MCF 10A (cell line): ENCODE measurements around the gene CCNYL1. TPM values are rescaled to one million over a fixed set of nuclear protein-coding genes. Genes with fewer than 3 reads are reported as not detected.

Experiments
- BruUV-seq: library from RNA; stranded (reverse); fragments of 400-500 nt; replicated peaks from 2 replicates; lab custom pipeline; 2021; lab: Mats Ljungman, UMichigan
- CTCF ChIA-PET: fragments of 300-600 bp; sonication (Branson Sonifier 250); formaldehyde crosslinking; extraction: SDS; loops from one replicate; lab custom pipeline; 2021; ENCODE audit warnings: antibody characterized with exemption, inconsistent platforms; lab: Yijun Ruan, JAX
- POLR2A ChIA-PET: fragments of 300-600, 350-650 bp; sonication (Branson Sonifier 250); formaldehyde crosslinking; extraction: SDS; loops from one replicate; lab custom pipeline; 2020; ENCODE audit warnings: antibody characterized with exemption, inconsistent platforms; lab: Yijun Ruan, JAX
- DNase-seq: peaks from one replicate; pipeline ENCODE4 v3.0.0-alpha.2; 2018; ENCODE audit not compliant: unreplicated experiment
- H3K27ac Mint-ChIP-seq: one replicate; pipeline ENCODE4 v1.8.0; 2022; ENCODE audit warnings: mild to moderate bottlenecking, low read depth, mixed read lengths; ENCODE audit not compliant: unreplicated experiment
- H3K27me3 Mint-ChIP-seq: one replicate; pipeline ENCODE4 v1.8.0; 2022; ENCODE audit warnings: mixed read lengths; ENCODE audit not compliant: insufficient read depth, unreplicated experiment
- H3K36me3 Mint-ChIP-seq: one replicate; pipeline ENCODE4 v1.8.0; 2022; ENCODE audit warnings: mild to moderate bottlenecking, moderate library complexity, mixed read lengths; ENCODE audit not compliant: insufficient read depth, unreplicated experiment
- H3K4me1 Mint-ChIP-seq: one replicate; pipeline ENCODE4 v1.8.0; 2022; ENCODE audit warnings: mixed read lengths; ENCODE audit not compliant: insufficient read depth, unreplicated experiment
- H3K4me3 Mint-ChIP-seq: one replicate; pipeline ENCODE4 v1.8.0; 2022; ENCODE audit warnings: mild to moderate bottlenecking, moderate library complexity, mixed read lengths; ENCODE audit not compliant: unreplicated experiment
- H3K9me3 Mint-ChIP-seq: one replicate; pipeline ENCODE4 v1.8.0; 2022; ENCODE audit warnings: mixed read lengths; ENCODE audit not compliant: unreplicated experiment
- CTCF ChIP-seq: fragments of 200-600 bp; IDR thresholded peaks from one replicate; pipeline ENCODE4 v1.8.0; 2022; ENCODE audit warnings: antibody characterized with exemption, mild to moderate bottlenecking; ENCODE audit not compliant: unreplicated experiment
- intact Hi-C: fragments of 100-400 bp; cut with micrococcal nuclease; formaldehyde crosslinking; loops from 2 replicates; pipeline ENCODE4 v1.14.1; 2022
- total RNA-seq: library from RNA; stranded (reverse); gene quantifications from 2 replicates; pipeline ENCODE4 v1.2.3, GENCODE V29; 2022

Gene CCNYL1
- total RNA-seq, 1 experiment from 2014 or later: 19.7 TPM

- Mint-ChIP-seq H3K4me1 (peaks cover 5% of the 10 kb centered on the region), H3K9me3 (no peaks in the 10 kb centered on the region), H3K27me3 (no peaks in the 10 kb centered on the region), H3K36me3 (peaks cover 5% of the 10 kb centered on the region), H3K27ac (no peak overlapping the region), H3K4me3 (no peak overlapping the region)
- ChIA-PET POLR2A (no interaction called here), CTCF (no interaction called here)
- no peak for DNase-seq
- BruUV-seq: no TSS peak
- TF ChIP-seq CTCF: no peak
- intact Hi-C loops: no loop called here
Observed at GRCh38 chr2:207772081-207772843, 60.8 kb downstream of the CCNYL1 start.

GRCh38 chr2:207772844-207773205 is 61.4 kb downstream of the CCNYL1 start:
- BruUV-seq: no TSS peak
- no peak for DNase-seq
- Mint-ChIP-seq H3K4me3 (no peak overlapping the region), H3K4me1 (no peaks in the 10 kb centered on the region), H3K27ac (no peak overlapping the region), H3K9me3 (no peaks in the 10 kb centered on the region), H3K36me3 (peaks cover under 1% of the 10 kb centered on the region), H3K27me3 (no peaks in the 10 kb centered on the region)
- POLR2A ChIA-PET: interaction anchor here (0.8 kb wide), 1 partner anchor 252 kb away, joined by 4 read pairs; the partner anchor contains the start of gene PLEKHM3
- TF ChIP-seq CTCF: no peak
- intact Hi-C loops: no loop called here
- CTCF ChIA-PET: no interaction called here

GRCh38 chr2:207775473-207775872 is 64.0 kb downstream of the CCNYL1 start:
- Mint-ChIP-seq H3K36me3 (no peaks in the 10 kb centered on the region), H3K4me3 (no peak overlapping the region), H3K27me3 (no peaks in the 10 kb centered on the region), H3K9me3 (no peaks in the 10 kb centered on the region), H3K27ac (no peak overlapping the region), H3K4me1 (peaks cover 7% of the 10 kb centered on the region)
- intact Hi-C loops: no loop called here
- ChIA-PET POLR2A (interaction anchor here (1.0 to 1.9 kb wide), 2 partner anchors 16 to 259 kb away, joined by 3 to 5 read pairs; no protein-coding TSS in a partner anchor), CTCF (interaction anchor here (0.5 to 1.2 kb wide), 3 partner anchors 18 to 268 kb away, joined by 3 read pairs; no protein-coding TSS in a partner anchor)
- BruUV-seq: no TSS peak
- DNase-seq: no peak
- no peak for TF ChIP-seq CTCF

- ChIA-PET CTCF (interaction anchor here (1.0 kb wide), 1 partner anchor 263 kb away, joined by 3 read pairs; no protein-coding TSS in a partner anchor), POLR2A (interaction anchor here (0.6 to 1.9 kb wide), 2 partner anchors 14 to 204 kb away, joined by 3 to 5 read pairs; no protein-coding TSS in a partner anchor)
- intact Hi-C loops: no loop called here
- H3K36me3 Mint-ChIP-seq: no peaks in the 10 kb centered on the region
- no TSS peak for BruUV-seq
- H3K4me3 Mint-ChIP-seq: no peak overlapping the region
- no peaks in the 10 kb centered on the region for H3K27me3 Mint-ChIP-seq
- no peak overlapping the region for H3K27ac Mint-ChIP-seq
- TF ChIP-seq CTCF: no peak
- H3K9me3 Mint-ChIP-seq: no peaks in the 10 kb centered on the region
- no peak for DNase-seq
- peaks cover 7% of the 10 kb centered on the region for H3K4me1 Mint-ChIP-seq
Observed at GRCh38 chr2:207777124-207777523, 65.7 kb downstream of the CCNYL1 start.
